Activated CD8-positive, alpha-beta T cell treated with anti-CD3 and anti-CD28 coated beads, Interleukin-2, amount 10 ng/mL, durations not matched to agents 7 days and 5 days (primary cell): Measurements from ENCODE around the gene ANKHD1. TPM values are rescaled to one million over a fixed set of nuclear protein-coding genes. Genes with fewer than 3 reads are reported as not detected.

Source experiments
- ATAC-seq: fragments of 150-1000 bp; cut with Tn5 transposase; one replicate; pipeline ENCODE4 v1.10.0; 2021; ENCODE audit warnings: moderate library complexity
- CTCF ChIA-PET: fragments of 350-600 bp; sonication (Branson Sonifier 250); formaldehyde crosslinking; loops from one replicate; lab custom pipeline; 2021; ENCODE audit warnings: antibody characterized with exemption; lab: Charles Lee
- POLR2A ChIA-PET: fragments of 350-600 bp; sonication (Branson Sonifier 250); formaldehyde crosslinking; loops from one replicate; lab custom pipeline; 2021; ENCODE audit warnings: antibody characterized with exemption; lab: Charles Lee
- DNase-seq: peaks from one replicate; pipeline ENCODE4 v3.0.0-alpha.2; 2020
- H3K27ac Mint-ChIP-seq: one replicate; pipeline ENCODE4 v1.8.0; 2021; ENCODE audit warnings: mild to moderate bottlenecking, mixed read lengths
- H3K27me3 Mint-ChIP-seq: one replicate; pipeline ENCODE4 v1.8.0; 2021; ENCODE audit warnings: low read depth, mixed read lengths
- H3K36me3 Mint-ChIP-seq: one replicate; pipeline ENCODE4 v1.8.0; 2021; ENCODE audit warnings: low read depth, mixed read lengths
- H3K4me1 Mint-ChIP-seq: one replicate; pipeline ENCODE4 v1.8.0; 2021; ENCODE audit warnings: low read depth, mixed read lengths
- H3K4me3 Mint-ChIP-seq: one replicate; pipeline ENCODE4 v1.8.0; 2021; ENCODE audit warnings: mild to moderate bottlenecking, mixed read lengths
- H3K9me3 Mint-ChIP-seq: one replicate; pipeline ENCODE4 v1.8.0; 2022; ENCODE audit warnings: mixed read lengths; ENCODE audit not compliant: insufficient read depth
- total RNA-seq, 2 experiments: library from RNA; stranded (reverse); gene quantifications; one replicate each; pipeline ENCODE4 v1.2.3, GENCODE V29; 2021

The ANKHD1 gene
- total RNA-seq, 2 experiments from 2014 or later = 108 to 112 TPM

DNA sequence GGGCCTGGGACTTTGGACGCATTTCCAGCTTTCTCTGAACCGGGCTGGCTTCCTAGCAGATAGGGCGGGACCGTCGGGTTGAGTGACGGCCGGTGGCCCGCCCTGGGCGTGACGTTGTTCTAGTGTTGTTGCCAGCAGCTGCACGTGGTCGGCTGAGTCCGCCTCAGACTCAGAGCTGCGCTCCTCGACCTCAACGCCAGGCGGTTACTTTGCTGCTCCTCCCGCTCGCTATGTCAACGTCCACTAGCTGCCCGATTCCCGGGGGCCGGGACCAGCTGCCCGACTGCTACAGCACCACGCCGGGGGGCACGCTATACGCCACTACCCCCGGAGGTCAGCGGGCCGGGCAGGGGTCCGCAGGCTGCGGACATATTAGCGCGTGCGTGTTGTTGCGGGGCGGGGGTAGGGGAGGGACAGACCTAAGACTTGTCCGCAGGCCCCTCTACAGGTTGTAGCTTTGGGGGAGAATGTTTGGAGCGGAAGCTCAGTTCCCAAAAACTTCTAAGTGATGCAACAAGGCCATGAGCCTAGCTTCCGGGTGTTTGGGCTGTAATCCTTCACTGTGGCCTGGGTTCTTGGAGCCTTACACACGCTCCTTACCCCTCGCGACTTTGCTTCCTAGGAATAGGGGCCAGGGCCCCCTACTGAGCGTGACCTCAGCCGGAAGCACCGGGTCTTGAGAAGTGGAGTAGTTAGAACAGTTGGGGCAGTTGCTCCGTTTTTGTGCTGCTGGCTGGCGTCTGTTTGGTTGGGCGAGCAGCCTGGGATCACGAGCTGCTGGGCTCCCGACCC, 146.1 kb downstream of the ANKHD1 start, which contains the start of gene EIF4EBP3:
Gene EIF4EBP3 (plus strand): TSS at position 155 of the 792 bp plus-strand sequence. CDS start 76 bp downstream, at position 231.
- Mint-ChIP-seq H3K27ac (peak within 1 kb of the TSS; percentile 95), H3K36me3 (peaks cover 46% of the 10 kb centered on the region), H3K9me3 (no peaks in the 10 kb centered on the region), H3K4me3 (peak within 1 kb of the TSS; percentile 80), H3K27me3 (no peaks in the 10 kb centered on the region), H3K4me1 (peaks cover 42% of the 10 kb centered on the region)
- peak; percentile 97 for ATAC-seq
- CTCF ChIA-PET = interaction anchor here (0.6 to 2.9 kb wide), 21 partner anchors 9 to 202 kb away, joined by 3 to 20 read pairs (median 4); partner anchors contain the start of genes CD14, HBEGF, IK and NDUFA2
- POLR2A ChIA-PET = interaction anchor here (0.8 to 4.2 kb wide), 15 partner anchors 9 to 204 kb away, joined by 3 to 39 read pairs (median 6); partner anchors contain the start of genes ANKHD1, APBB3, IK and NDUFA2
- peak; percentile 91 for DNase-seq

DNA sequence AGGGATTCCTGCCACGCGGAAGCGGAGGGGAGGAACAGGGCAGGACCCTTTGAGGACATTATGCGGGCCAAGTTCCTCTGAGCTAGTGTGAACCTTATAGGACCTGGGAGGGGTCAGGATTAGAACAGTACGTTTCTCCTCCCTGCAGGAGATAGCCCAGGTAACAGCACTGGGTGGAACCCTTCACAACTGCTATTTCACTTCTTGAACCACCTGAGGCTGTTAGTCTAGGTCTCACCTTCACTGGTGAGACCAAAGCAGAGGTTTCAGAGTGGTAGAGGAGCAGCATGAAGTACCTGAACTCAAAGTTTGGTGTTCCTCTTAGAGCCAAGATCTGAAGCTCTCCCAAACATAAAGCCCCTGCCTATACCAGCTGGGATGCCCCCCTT, 146.7 kb downstream of the ANKHD1 start:
- Mint-ChIP-seq H3K9me3 (no peaks in the 10 kb centered on the region), H3K4me3 (peak overlapping the region; percentile 80), H3K4me1 (peaks cover 48% of the 10 kb centered on the region), H3K27ac (peak overlapping the region; percentile 95), H3K27me3 (no peaks in the 10 kb centered on the region), H3K36me3 (peaks cover 48% of the 10 kb centered on the region)
- ATAC-seq (no peak), DNase-seq (no peak)
- POLR2A ChIA-PET = interaction anchor here (0.8 to 4.2 kb wide), 13 partner anchors 9 to 155 kb away, joined by 3 to 39 read pairs (median 6); partner anchors contain the start of genes ANKHD1, APBB3, IK and NDUFA2
- CTCF ChIA-PET = interaction anchor here (0.7 to 2.9 kb wide), 14 partner anchors 8 to 189 kb away, joined by 3 to 20 read pairs (median 4); partner anchors contain the start of genes CD14, IK, NDUFA2 and SRA1

GRCh38 chr5:140548791-140549190, 147.2 kb downstream of the ANKHD1 start:
- Mint-ChIP-seq H3K27me3 (no peaks in the 10 kb centered on the region), H3K4me1 (peaks cover 53% of the 10 kb centered on the region), H3K27ac (peak overlapping the region; percentile 95), H3K4me3 (peak overlapping the region; percentile 80), H3K9me3 (no peaks in the 10 kb centered on the region), H3K36me3 (peaks cover 50% of the 10 kb centered on the region)
- POLR2A ChIA-PET = interaction anchor here (0.8 to 4.2 kb wide), 7 partner anchors 9 to 155 kb away, joined by 3 to 39 read pairs (median 16); partner anchors contain the start of genes APBB3, IK, NDUFA2 and SLC35A4
- DNase-seq = no peak
- CTCF ChIA-PET = interaction anchor here (1.0 to 2.9 kb wide), 5 partner anchors 84 to 176 kb away, joined by 3 to 20 read pairs (median 3); partner anchors contain the start of gene CD14
- ATAC-seq = no peak

DNA sequence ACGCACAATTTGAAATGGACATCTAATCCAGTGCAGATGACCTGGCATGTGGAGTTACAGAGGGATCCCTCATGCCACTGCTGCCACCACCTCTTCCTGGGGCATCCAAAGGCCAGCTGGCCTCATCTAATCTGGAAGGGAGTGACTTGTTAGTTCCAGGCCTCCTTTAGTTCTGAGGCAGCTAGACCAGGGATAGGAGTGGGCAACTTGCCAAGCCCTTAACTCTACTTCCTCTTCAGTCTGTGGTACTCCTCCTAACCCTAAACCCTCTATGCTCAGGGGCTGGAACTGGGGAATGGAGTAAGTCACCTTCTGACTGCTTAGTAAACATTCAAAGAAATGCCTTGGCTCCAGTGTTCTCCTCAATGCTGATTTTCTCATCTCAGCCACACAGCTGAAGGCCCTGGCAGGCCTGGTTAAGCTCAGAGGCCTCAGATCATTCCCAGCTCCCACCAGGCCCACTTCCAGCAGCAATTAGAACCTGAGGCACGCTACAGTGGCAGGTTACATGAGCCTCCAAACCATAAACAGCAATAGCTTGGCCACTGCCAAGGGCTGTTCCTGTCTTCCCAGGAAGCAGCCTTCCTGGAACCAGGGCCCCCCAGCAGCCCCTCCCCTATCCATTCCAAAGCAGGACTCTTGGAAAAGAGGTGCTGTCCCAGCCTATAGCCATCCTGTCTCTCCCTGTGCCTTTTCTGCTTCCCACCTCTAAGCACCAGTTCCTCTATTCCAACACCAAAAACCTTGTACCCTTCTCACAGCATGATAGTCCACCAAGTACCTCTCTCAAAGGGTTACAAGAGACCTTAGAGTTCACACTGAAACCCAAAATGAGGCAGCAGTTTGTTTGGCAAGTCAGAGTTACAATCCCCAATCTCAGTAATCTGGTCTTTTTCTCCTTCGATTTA, 147.9 kb downstream of the ANKHD1 start:
- no peak for DNase-seq
- POLR2A ChIA-PET = interaction anchor here (3.2 to 4.2 kb wide), 2 partner anchors 8 to 98 kb away, joined by 22 to 39 read pairs; partner anchors contain the start of genes IK, NDUFA2 and SRA1
- Mint-ChIP-seq H3K27ac (peak overlapping the region; percentile 95), H3K4me1 (peaks cover 60% of the 10 kb centered on the region), H3K36me3 (peaks cover 52% of the 10 kb centered on the region), H3K27me3 (no peaks in the 10 kb centered on the region), H3K9me3 (no peaks in the 10 kb centered on the region), H3K4me3 (peak overlapping the region; percentile 24)
- no peak for ATAC-seq
- CTCF ChIA-PET = interaction anchor here (1.0 to 2.9 kb wide), 3 partner anchors 83 to 161 kb away, joined by 3 to 20 read pairs (median 6); partner anchors contain the start of gene CD14

- Mint-ChIP-seq H3K9me3 (no peaks in the 10 kb centered on the region), H3K27me3 (no peaks in the 10 kb centered on the region), H3K4me3 (no peak overlapping the region), H3K27ac (peak overlapping the region; percentile 69), H3K4me1 (peaks cover 69% of the 10 kb centered on the region), H3K36me3 (peaks cover 53% of the 10 kb centered on the region)
- ChIA-PET CTCF (interaction anchor here (1.4 kb wide), 1 partner anchor 85 kb away, joined by 4 read pairs; no protein-coding TSS in a partner anchor), POLR2A (interaction anchor here (0.8 to 4.2 kb wide), 2 partner anchors 11 to 97 kb away, joined by 3 to 22 read pairs; partner anchors contain the start of genes IK and NDUFA2)
- no peak for DNase-seq
- no peak for ATAC-seq
Observed at GRCh38 chr5:140550147-140551079, 148.8 kb downstream of the ANKHD1 start.

GRCh38 chr5:140551872-140552271, 150.2 kb downstream of the ANKHD1 start:
- Mint-ChIP-seq H3K36me3 (peaks cover 64% of the 10 kb centered on the region), H3K27ac (no peak overlapping the region), H3K4me3 (no peak overlapping the region), H3K27me3 (no peaks in the 10 kb centered on the region), H3K9me3 (no peaks in the 10 kb centered on the region), H3K4me1 (peaks cover 80% of the 10 kb centered on the region)
- DNase-seq (no peak), ATAC-seq (no peak)
- POLR2A ChIA-PET = no interaction called here
- CTCF ChIA-PET = interaction anchor here (1.4 to 1.5 kb wide), 2 partner anchors 10 to 83 kb away, joined by 4 to 5 read pairs; no protein-coding TSS in a partner anchor

GRCh38 chr5:140553657-140554056, 152.0 kb downstream of the ANKHD1 start:
- H3K4me1 Mint-ChIP-seq = peaks cover 72% of the 10 kb centered on the region
- ATAC-seq (no peak), DNase-seq (no peak)
- H3K9me3 Mint-ChIP-seq = no peaks in the 10 kb centered on the region
- peaks cover 60% of the 10 kb centered on the region for H3K36me3 Mint-ChIP-seq
- H3K4me3 Mint-ChIP-seq = no peak overlapping the region
- CTCF ChIA-PET = interaction anchor here (1.1 to 1.8 kb wide), 2 partner anchors 85 to 152 kb away, joined by 4 to 5 read pairs; partner anchors contain the start of genes ANKHD1 and TMCO6
- H3K27ac Mint-ChIP-seq = peak overlapping the region; percentile 68
- POLR2A ChIA-PET = interaction anchor here (1.2 kb wide), 1 partner anchor 94 kb away, joined by 4 read pairs; the partner anchor contains the start of genes IK and NDUFA2
- no peaks in the 10 kb centered on the region for H3K27me3 Mint-ChIP-seq

- H3K27me3 Mint-ChIP-seq = no peaks in the 10 kb centered on the region
- no peak for DNase-seq
- peak overlapping the region; percentile 65 for H3K27ac Mint-ChIP-seq
- ATAC-seq = no peak
- H3K4me1 Mint-ChIP-seq = peaks cover 64% of the 10 kb centered on the region
- POLR2A ChIA-PET = interaction anchor here (0.7 kb wide), 1 partner anchor 187 kb away, joined by 3 read pairs; no protein-coding TSS in a partner anchor
- CTCF ChIA-PET = interaction anchor here (0.9 to 1.8 kb wide), 3 partner anchors 84 to 181 kb away, joined by 3 to 5 read pairs (median 4); partner anchors contain the start of genes ANKHD1 and TMCO6
- H3K4me3 Mint-ChIP-seq = no peak overlapping the region
- H3K36me3 Mint-ChIP-seq = peaks cover 53% of the 10 kb centered on the region
- no peaks in the 10 kb centered on the region for H3K9me3 Mint-ChIP-seq
Observed at GRCh38 chr5:140554454-140554853, 152.8 kb downstream of the ANKHD1 start.

DNA sequence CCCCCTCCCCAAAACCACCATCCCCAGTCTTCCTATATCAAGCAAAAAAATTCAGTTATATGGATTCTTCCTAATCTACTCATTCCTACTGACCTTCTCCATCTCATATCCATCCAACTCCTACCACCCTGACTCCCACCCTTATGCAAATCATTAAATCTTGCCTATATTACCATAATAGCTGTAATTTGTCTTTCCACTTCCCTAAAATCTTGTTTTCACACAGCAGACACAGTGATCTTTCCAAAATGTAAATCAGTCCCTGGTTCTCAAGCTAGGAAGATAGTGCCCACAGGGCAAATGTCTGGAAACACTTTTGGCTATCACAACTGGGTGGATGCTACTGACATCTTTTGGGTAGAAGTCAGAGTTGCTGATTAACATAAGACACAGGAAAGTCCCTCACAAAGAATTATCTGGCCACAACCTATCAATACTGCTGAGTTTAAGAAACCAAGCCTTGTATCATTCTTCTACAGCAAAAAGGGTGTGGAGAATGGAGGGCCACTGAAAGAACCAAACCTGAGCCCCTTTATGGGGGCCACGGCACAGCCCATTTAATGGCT, 154.2 kb downstream of the ANKHD1 start:
- peaks cover 53% of the 10 kb centered on the region for H3K4me1 Mint-ChIP-seq
- no peak for DNase-seq
- ATAC-seq = no peak
- peak overlapping the region; percentile 77 for H3K4me3 Mint-ChIP-seq
- peaks cover 41% of the 10 kb centered on the region for H3K36me3 Mint-ChIP-seq
- ChIA-PET POLR2A (interaction anchor here (0.6 kb wide), 1 partner anchor 21 kb away, joined by 4 read pairs; no protein-coding TSS in a partner anchor), CTCF (interaction anchor here (0.6 to 2.7 kb wide), 2 partner anchors 8 to 86 kb away, joined by 3 to 15 read pairs; partner anchors contain the start of gene EIF4EBP3)
- H3K27ac Mint-ChIP-seq = peak overlapping the region; percentile 82
- no peaks in the 10 kb centered on the region for H3K9me3 Mint-ChIP-seq
- H3K27me3 Mint-ChIP-seq = no peaks in the 10 kb centered on the region
